PC-9 (cell line): ENCODE data around the gene EXOC4. TPM values are rescaled to one million over a fixed set of nuclear protein-coding genes. Genes with fewer than 3 reads are reported as not detected.

Experiments used
- BruUV-seq: library from RNA; stranded (reverse); fragments of 400-500 nt; replicated peaks from 2 replicates; lab custom pipeline; 2021; lab: Mats Ljungman, UMichigan
- CTCF ChIA-PET: fragments of 300-600 bp; sonication (Branson Sonifier 250); formaldehyde crosslinking; loops from one replicate; lab custom pipeline; 2022; ENCODE audit warnings: antibody characterized with exemption; lab: Charles Lee
- POLR2A ChIA-PET: fragments of 300-600 bp; sonication (Branson Sonifier 250); formaldehyde crosslinking; loops from one replicate; lab custom pipeline; 2022; ENCODE audit warnings: antibody characterized with exemption; ENCODE audit not compliant: unreplicated experiment; lab: Charles Lee
- DNase-seq, 2 experiments: peaks; one replicate each; pipeline versions ENCODE4 v3.0.0 to v3.0.0-alpha.2; 2015 to 2022; ENCODE audit warnings: mixed read lengths in 1 of 2
- H2AFZ ChIP-seq: fragments of 200-600 bp; sonication (generic); 2 replicates; pipeline ENCODE4 v1.8.1; 2017; ENCODE audit warnings: antibody characterized with exemption
- H3F3A ChIP-seq: fragments of 200-600 bp; sonication (generic); 2 replicates; pipeline ENCODE4 v1.8.1; 2017; ENCODE audit warnings: antibody characterized with exemption, mild to moderate bottlenecking, low read depth; ENCODE audit not compliant: insufficient read depth
- H3K27ac ChIP-seq: fragments of 200-600 bp; sonication (generic); 2 replicates; pipeline ENCODE4 v1.6.1; 2016; ENCODE audit warnings: mixed run types
- H3K27me3 ChIP-seq: fragments of 200-600 bp; sonication (generic); 2 replicates; pipeline ENCODE4 v1.6.1; 2016; ENCODE audit warnings: low read depth, mixed run types; ENCODE audit not compliant: insufficient read depth
- H3K36me3 ChIP-seq: fragments of 200-600 bp; sonication (generic); 2 replicates; pipeline ENCODE4 v1.6.1; 2016; ENCODE audit warnings: low read depth, mixed run types
- H3K4me1 ChIP-seq: fragments of 200-600 bp; sonication (generic); replicated peaks from 2 replicates; pipeline ENCODE4 v1.6.1; 2016; ENCODE audit warnings: mixed run types; ENCODE audit not compliant: insufficient read depth
- H3K4me2 ChIP-seq: fragments of 200-600 bp; sonication (generic); 2 replicates; pipeline ENCODE4 v1.6.1; 2017; ENCODE audit warnings: mixed run types
- H3K4me3 ChIP-seq: fragments of 200-600 bp; sonication (generic); 2 replicates; pipeline ENCODE4 v1.6.1; 2016; ENCODE audit warnings: mixed run types
- H3K79me2 ChIP-seq: fragments of 200-600 bp; sonication (generic); 2 replicates; pipeline ENCODE4 v1.6.1; 2017; ENCODE audit warnings: low read depth, mixed run types
- H3K9me2 ChIP-seq: fragments of 200-600 bp; sonication (generic); 2 replicates; pipeline ENCODE4 v1.8.1; 2017; ENCODE audit warnings: mild to moderate bottlenecking; ENCODE audit not compliant: insufficient read depth
- H3K9me3 ChIP-seq: fragments of 200-600 bp; sonication (generic); 2 replicates; pipeline ENCODE4 v1.8.1; 2016; ENCODE audit warnings: low read depth; ENCODE audit not compliant: insufficient read depth
- H4K20me1 ChIP-seq: fragments of 200-600 bp; sonication (generic); 2 replicates; pipeline ENCODE4 v1.8.1; 2017; ENCODE audit not compliant: insufficient read depth
- EZH2 ChIP-seq: fragments of 200-600 bp; sonication (generic); IDR thresholded peaks from 2 replicates; pipeline ENCODE4 v1.8.0; 2017; ENCODE audit warnings: antibody characterized with exemption, low read depth
- intact Hi-C: fragments of 100-400 bp; cut with micrococcal nuclease; formaldehyde crosslinking; loops from one replicate; pipeline ENCODE4 v1.10.0; 2022; ENCODE audit not compliant: unreplicated experiment
- total RNA-seq: library from RNA; stranded (reverse); gene quantifications from 2 replicates; pipeline ENCODE4 v1.2.3, GENCODE V29; 2021
- TF ChIP-seq, protein P1 (sequence below): fragments of 200-600 bp; sonication (generic); conservative IDR thresholded peaks from 2 replicates; pipeline ENCODE4 v1.6.1; 2017; ENCODE audit warnings: mixed run types, antibody characterized with exemption, mild to moderate bottlenecking, moderate library complexity

Gene EXOC4
- total RNA-seq, 1 experiment from 2014 or later = 101 TPM

DNA sequence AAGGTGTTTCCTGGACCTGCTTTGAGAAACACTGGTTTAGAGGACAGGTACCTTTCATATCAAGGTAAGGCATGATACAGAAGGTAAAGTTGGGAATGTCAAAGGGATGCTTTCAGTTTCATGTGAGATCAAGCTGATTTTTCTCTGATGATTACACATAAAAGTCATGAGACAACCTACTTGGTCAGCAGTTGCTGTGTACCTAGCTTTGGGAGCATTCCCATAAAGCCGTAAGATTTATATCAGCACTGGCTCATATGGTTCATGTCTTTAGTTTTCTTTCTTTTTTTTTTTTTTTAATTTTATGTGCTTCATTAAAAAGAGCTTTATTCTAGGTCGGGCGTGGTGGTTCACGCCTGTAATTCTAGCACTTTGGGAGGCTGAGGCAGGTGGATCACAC lies 609.0 kb downstream of the EXOC4 start:
- Histone ChIP-seq H2AFZ (no peak overlapping the region), H3K27me3 (no peaks in the 10 kb centered on the region), H3K4me3 (no peak overlapping the region), H3K9me2 (no peaks in the 10 kb centered on the region), H3K4me2 (no peak overlapping the region), H3K79me2 (no peaks in the 10 kb centered on the region), H3K27ac (no peak overlapping the region), H4K20me1 (no peaks in the 10 kb centered on the region), H3K36me3 (no peaks in the 10 kb centered on the region), H3K4me1 (no peaks in the 10 kb centered on the region), H3F3A (no peaks in the 10 kb centered on the region), H3K9me3 (no peaks in the 10 kb centered on the region)
- TF ChIP-seq, protein P1, sequence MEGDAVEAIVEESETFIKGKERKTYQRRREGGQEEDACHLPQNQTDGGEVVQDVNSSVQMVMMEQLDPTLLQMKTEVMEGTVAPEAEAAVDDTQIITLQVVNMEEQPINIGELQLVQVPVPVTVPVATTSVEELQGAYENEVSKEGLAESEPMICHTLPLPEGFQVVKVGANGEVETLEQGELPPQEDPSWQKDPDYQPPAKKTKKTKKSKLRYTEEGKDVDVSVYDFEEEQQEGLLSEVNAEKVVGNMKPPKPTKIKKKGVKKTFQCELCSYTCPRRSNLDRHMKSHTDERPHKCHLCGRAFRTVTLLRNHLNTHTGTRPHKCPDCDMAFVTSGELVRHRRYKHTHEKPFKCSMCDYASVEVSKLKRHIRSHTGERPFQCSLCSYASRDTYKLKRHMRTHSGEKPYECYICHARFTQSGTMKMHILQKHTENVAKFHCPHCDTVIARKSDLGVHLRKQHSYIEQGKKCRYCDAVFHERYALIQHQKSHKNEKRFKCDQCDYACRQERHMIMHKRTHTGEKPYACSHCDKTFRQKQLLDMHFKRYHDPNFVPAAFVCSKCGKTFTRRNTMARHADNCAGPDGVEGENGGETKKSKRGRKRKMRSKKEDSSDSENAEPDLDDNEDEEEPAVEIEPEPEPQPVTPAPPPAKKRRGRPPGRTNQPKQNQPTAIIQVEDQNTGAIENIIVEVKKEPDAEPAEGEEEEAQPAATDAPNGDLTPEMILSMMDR = no peak
- no peak for TF ChIP-seq EZH2
- ChIA-PET CTCF (no interaction called here), POLR2A (no interaction called here)
- intact Hi-C loops = no loop called here
- peak in 1 of 2 experiments; percentile 41 for DNase-seq
- no TSS peak for BruUV-seq

DNA sequence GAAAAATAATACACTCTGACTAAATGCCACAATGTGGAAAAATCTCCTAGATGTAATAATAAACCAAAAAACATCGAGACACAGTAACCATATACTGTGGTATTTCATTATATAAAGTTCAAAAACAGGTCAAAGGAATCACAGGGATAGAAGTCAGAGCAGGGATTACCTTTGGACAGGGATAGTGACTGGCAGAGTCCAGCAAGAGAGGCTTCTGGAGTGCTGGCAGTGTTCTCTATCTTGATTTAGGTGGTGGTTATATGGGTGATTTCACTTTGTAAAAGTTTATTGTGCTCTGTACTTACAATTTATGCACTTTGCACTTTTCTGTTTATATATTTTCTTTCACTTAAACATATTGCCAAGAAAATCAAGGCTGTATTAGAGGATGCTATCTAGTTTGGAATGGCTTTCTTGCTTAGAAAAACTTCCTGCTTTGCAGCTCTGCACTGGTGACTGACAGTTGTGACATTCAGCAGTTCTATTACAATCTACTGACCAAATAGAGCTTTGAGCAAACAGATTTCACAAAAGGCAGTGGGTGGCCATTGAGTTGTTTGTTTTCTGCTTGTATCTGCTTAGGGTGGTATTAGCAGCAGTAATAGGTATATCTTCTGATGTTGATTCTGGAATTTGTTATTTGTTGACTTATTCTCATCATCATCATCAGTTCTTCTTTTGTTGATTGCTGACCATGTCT lies 610.6 kb downstream of the EXOC4 start:
- ChIA-PET POLR2A (no interaction called here), CTCF (no interaction called here)
- no peaks in the 10 kb centered on the region for H4K20me1 ChIP-seq
- no peaks in the 10 kb centered on the region for H3K9me2 ChIP-seq
- H3K36me3 ChIP-seq = no peaks in the 10 kb centered on the region
- no peaks in the 10 kb centered on the region for H3K27me3 ChIP-seq
- no peaks in the 10 kb centered on the region for H3K79me2 ChIP-seq
- no peak overlapping the region for H3K4me3 ChIP-seq
- no peaks in the 10 kb centered on the region for H3K4me1 ChIP-seq
- DNase-seq = no peak
- TF ChIP-seq EZH2 = no peak
- H3K27ac ChIP-seq = no peak overlapping the region
- H3F3A ChIP-seq = no peaks in the 10 kb centered on the region
- H3K9me3 ChIP-seq = no peaks in the 10 kb centered on the region
- H2AFZ ChIP-seq = no peak overlapping the region
- no peak overlapping the region for H3K4me2 ChIP-seq
- intact Hi-C loops = no loop called here
- no TSS peak for BruUV-seq

DNA sequence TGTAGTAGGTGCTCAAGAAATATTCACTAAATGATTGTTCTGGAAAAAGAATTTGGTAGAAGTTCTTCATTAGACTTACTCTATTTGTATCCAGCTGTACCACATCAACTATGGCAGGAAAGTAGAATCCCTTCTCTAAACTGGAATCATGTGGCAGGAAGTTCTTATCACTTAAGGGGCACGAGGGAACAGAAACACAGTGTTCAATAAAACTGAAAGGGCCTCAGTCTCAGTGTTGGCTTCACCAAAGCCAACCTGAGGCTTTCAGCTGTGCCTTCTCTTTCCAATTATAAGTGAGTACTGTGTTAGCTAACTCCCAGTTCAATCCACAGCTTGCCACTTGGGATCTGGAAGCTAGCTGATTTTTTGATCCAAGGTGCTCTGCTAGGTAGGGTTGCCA lies 616.7 kb downstream of the EXOC4 start:
- TF ChIP-seq, protein P1 = no peak
- TF ChIP-seq EZH2 = no peak
- no peaks in the 10 kb centered on the region for H3K4me1 ChIP-seq
- H3K27me3 ChIP-seq = no peaks in the 10 kb centered on the region
- H2AFZ ChIP-seq = no peak overlapping the region
- no peaks in the 10 kb centered on the region for H4K20me1 ChIP-seq
- H3K27ac ChIP-seq = no peak overlapping the region
- no TSS peak for BruUV-seq
- H3K4me2 ChIP-seq = no peak overlapping the region
- H3K9me3 ChIP-seq = no peaks in the 10 kb centered on the region
- no peaks in the 10 kb centered on the region for H3K9me2 ChIP-seq
- no peaks in the 10 kb centered on the region for H3K36me3 ChIP-seq
- no peak overlapping the region for H3K4me3 ChIP-seq
- DNase-seq = no peak
- ChIA-PET POLR2A (no interaction called here), CTCF (no interaction called here)
- H3K79me2 ChIP-seq = no peaks in the 10 kb centered on the region
- intact Hi-C loops = no loop called here
- H3F3A ChIP-seq = no peaks in the 10 kb centered on the region

DNA sequence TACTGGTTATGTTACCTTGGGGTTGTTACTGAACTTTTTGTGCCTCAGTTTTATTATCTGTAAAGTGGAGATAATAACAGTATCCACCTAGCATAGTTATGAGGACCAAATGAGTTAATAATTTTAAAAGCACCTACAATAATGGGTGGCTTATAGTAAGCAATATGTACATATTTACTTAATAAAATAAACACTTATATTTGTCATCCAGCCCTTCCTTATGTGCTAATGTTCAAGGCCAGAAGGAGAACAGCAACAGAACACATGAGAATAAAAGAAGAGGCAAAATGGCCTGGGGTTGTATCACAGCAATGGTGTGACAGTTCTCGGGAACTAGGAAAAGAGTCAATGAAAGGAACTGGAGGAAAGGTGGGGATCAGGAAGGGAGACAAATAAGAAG lies 618.9 kb downstream of the EXOC4 start:
- Histone ChIP-seq H3K4me1 (no peaks in the 10 kb centered on the region), H3K9me2 (no peaks in the 10 kb centered on the region), H3K27me3 (no peaks in the 10 kb centered on the region), H2AFZ (no peak overlapping the region), H3K79me2 (no peaks in the 10 kb centered on the region), H3K27ac (no peak overlapping the region), H4K20me1 (no peaks in the 10 kb centered on the region), H3F3A (no peaks in the 10 kb centered on the region), H3K4me2 (no peak overlapping the region), H3K4me3 (no peak overlapping the region), H3K36me3 (no peaks in the 10 kb centered on the region), H3K9me3 (no peaks in the 10 kb centered on the region)
- ChIA-PET POLR2A (no interaction called here), CTCF (no interaction called here)
- no peak for DNase-seq
- intact Hi-C loops = no loop called here
- no TSS peak for BruUV-seq
- no peak for TF ChIP-seq EZH2
- TF ChIP-seq, protein P1 = no peak
